Breast epithelium (tissue), 4 donors: ENCODE data around the gene PARVA. TPM values are rescaled to one million over a fixed set of nuclear protein-coding genes. Genes with fewer than 3 reads are reported as not detected.

Experiments used
- DNase-seq, 2 donors: peaks; one replicate each; pipeline ENCODE4 v3.0.0-alpha.2; 2019; ENCODE audit warnings: low spot score in 2 of 2
- H3K27ac ChIP-seq, 2 donors: fragments of 200-600 bp; sonication (generic) in 1 of 2; one replicate each; pipeline ENCODE4 v1.5.1; 2016 to 2019; ENCODE audit warnings: mild to moderate bottlenecking in 1 of 2
- H3K27me3 ChIP-seq, 2 donors: fragments of 200-600 bp; sonication (generic) in 1 of 2; one replicate each; pipeline versions ENCODE4 v1.5.1 to v1.6.0; 2017 to 2019; ENCODE audit warnings: control low read depth in 1 of 2, mild to moderate bottlenecking in 1 of 2
- H3K36me3 ChIP-seq: fragments of 200-600 bp; one replicate; pipeline ENCODE4 v1.5.1; 2019
- H3K4me1 ChIP-seq, 2 donors: fragments of 200-600 bp; sonication (generic); one replicate each; pipeline ENCODE4 v1.5.1; 2016 to 2019; ENCODE audit warnings: control low read depth in 1 of 2
- H3K4me3 ChIP-seq, 3 donors: fragments of 200-600 bp; sonication (generic); 1 replicate in 2 of 3; 2 replicates in 1 of 3; pipeline ENCODE4 v1.5.1; 2016 to 2019; ENCODE audit warnings: mild to moderate bottlenecking in 3 of 3, moderate library complexity in 2 of 3
- H3K9me3 ChIP-seq, 2 donors: fragments of 200-600 bp; sonication (generic) in 1 of 2; one replicate each; pipeline ENCODE4 v1.5.1; 2016 to 2019; ENCODE audit warnings: control low read depth in 1 of 2
- CTCF ChIP-seq, 3 donors: fragments of 450-650 bp; IDR thresholded peaks; one replicate each; pipeline ENCODE4 v1.5.1; 2016 to 2017; ENCODE audit warnings: antibody characterized with exemption in 3 of 3, mild to moderate bottlenecking in 3 of 3, moderate library complexity in 3 of 3
- POLR2A ChIP-seq: fragments of 450-650 bp; IDR thresholded peaks from one replicate; pipeline ENCODE4 v1.6.1; 2016; ENCODE audit warnings: antibody characterized with exemption, mild to moderate bottlenecking, moderate library complexity
- POLR2AphosphoS5 ChIP-seq, 3 donors: sonication (generic); formaldehyde crosslinking; IDR thresholded peaks; one replicate each; pipeline ENCODE4 v1.6.1; 2017; ENCODE audit warnings: antibody characterized with exemption in 3 of 3
- intact Hi-C: fragments of 100-400 bp; cut with DNase I; formaldehyde crosslinking; loops from one replicate; pipeline ENCODE4 v1.15.1; 2023; ENCODE audit warnings: low total_unique reads
- total RNA-seq, 3 donors: library from RNA; depleted of rRNA; stranded (reverse); fragments of >200 nt; gene quantifications; one replicate each; pipeline ENCODE4 v1.1.0, GENCODE V29; 2016

PARVA gene
- total RNA-seq, 3 donors from 2014 or later: 50.5 to 109 (median 60.4) TPM

GRCh38 chr11:12523180-12523924 is 146.0 kb downstream of the PARVA start:
- intact Hi-C loops: no loop called here
- Histone ChIP-seq H3K27ac (no peak overlapping the region), H3K27me3 (no peaks in the 10 kb centered on the region), H3K36me3 (no peaks in the 10 kb centered on the region), H3K9me3 (no peaks in the 10 kb centered on the region), H3K4me1 (no peaks in the 10 kb centered on the region), H3K4me3 (no peak overlapping the region)
- DNase-seq: no peak
- TF ChIP-seq POLR2AphosphoS5 (IDR thresholded peaks at IDR 0.05): no peak
- TF ChIP-seq CTCF (IDR thresholded peaks at IDR 0.05): no peak
- no peak for TF ChIP-seq POLR2A

GRCh38 chr11:12524865-12525264 is 147.5 kb downstream of the PARVA start:
- intact Hi-C loops: no loop called here
- H3K27ac ChIP-seq: peak overlapping the region; percentile 30 to 36
- DNase-seq: no peak
- H3K4me1 ChIP-seq: no peaks in the 10 kb centered on the region
- TF ChIP-seq POLR2A: no peak
- no peak overlapping the region for H3K4me3 ChIP-seq
- H3K27me3 ChIP-seq: no peaks in the 10 kb centered on the region
- no peaks in the 10 kb centered on the region for H3K36me3 ChIP-seq
- no peaks in the 10 kb centered on the region for H3K9me3 ChIP-seq

GRCh38 chr11:12525466-12526055 is 148.2 kb downstream of the PARVA start:
- no peaks in the 10 kb centered on the region for H3K4me1 ChIP-seq
- no peak overlapping the region for H3K4me3 ChIP-seq
- H3K36me3 ChIP-seq: no peaks in the 10 kb centered on the region
- intact Hi-C loops: no loop called here
- H3K27me3 ChIP-seq: no peaks in the 10 kb centered on the region
- H3K27ac ChIP-seq: peak overlapping the region in 1 of 2 donors; percentile 36
- TF ChIP-seq CTCF (IDR thresholded peaks at IDR 0.05) (no peak), POLR2A (no peak), POLR2AphosphoS5 (IDR thresholded peaks at IDR 0.05) (no peak)
- no peak for DNase-seq
- no peaks in the 10 kb centered on the region for H3K9me3 ChIP-seq

- no peak for TF ChIP-seq POLR2AphosphoS5 (IDR thresholded peaks at IDR 0.05)
- no peak for TF ChIP-seq CTCF (IDR thresholded peaks at IDR 0.05)
- TF ChIP-seq POLR2A: no peak
- Histone ChIP-seq H3K9me3 (no peaks in the 10 kb centered on the region), H3K36me3 (no peaks in the 10 kb centered on the region), H3K27ac (peak overlapping the region; percentile 29 to 34), H3K4me3 (no peak overlapping the region), H3K27me3 (no peaks in the 10 kb centered on the region), H3K4me1 (no peaks in the 10 kb centered on the region)
- no peak for DNase-seq
- intact Hi-C loops: no loop called here
Observed at GRCh38 chr11:12526789-12527188, 149.4 kb downstream of the PARVA start.

GRCh38 chr11:12528487-12528886 is 151.1 kb downstream of the PARVA start:
- no peaks in the 10 kb centered on the region for H3K4me1 ChIP-seq
- intact Hi-C loops: no loop called here
- H3K36me3 ChIP-seq: no peaks in the 10 kb centered on the region
- no peak for DNase-seq
- no peaks in the 10 kb centered on the region for H3K27me3 ChIP-seq
- H3K9me3 ChIP-seq: no peaks in the 10 kb centered on the region
- no peak overlapping the region for H3K4me3 ChIP-seq
- no peak for TF ChIP-seq CTCF (IDR thresholded peaks at IDR 0.05)
- no peak for TF ChIP-seq POLR2A
- TF ChIP-seq POLR2AphosphoS5 (IDR thresholded peaks at IDR 0.05): no peak
- H3K27ac ChIP-seq: no peak overlapping the region
